ENCODE measurements around the gene PPP1R9B.
A peak's percentile ranks its signal among the peaks of the same experiment; 100 is the strongest.

The PPP1R9B gene

DNA sequence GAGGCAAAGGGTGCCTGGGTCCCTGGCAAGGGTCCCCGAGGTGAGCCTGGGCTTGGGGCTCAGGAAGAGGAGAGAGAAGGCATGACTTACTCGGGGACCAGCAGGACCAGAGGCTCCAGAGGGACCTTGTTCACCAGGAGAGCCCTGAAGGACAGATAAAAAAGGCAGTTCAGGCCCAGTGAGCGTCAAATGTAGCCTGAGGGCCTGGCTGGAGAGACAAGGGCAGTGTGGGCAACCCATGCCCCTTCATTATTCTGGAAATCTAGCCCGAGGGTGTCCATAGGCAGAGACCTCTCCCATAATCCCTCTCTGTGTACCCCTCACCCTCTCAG, 36.9 kb upstream of the PPP1R9B start:
- no peak overlapping the region for H3K4me3 ChIP-seq (ENCODE audit: low read depth, low read length)
- peak; percentile 62 for DNase-seq (ENCODE audit: low read depth)
- TF ChIP-seq, protein P1, sequence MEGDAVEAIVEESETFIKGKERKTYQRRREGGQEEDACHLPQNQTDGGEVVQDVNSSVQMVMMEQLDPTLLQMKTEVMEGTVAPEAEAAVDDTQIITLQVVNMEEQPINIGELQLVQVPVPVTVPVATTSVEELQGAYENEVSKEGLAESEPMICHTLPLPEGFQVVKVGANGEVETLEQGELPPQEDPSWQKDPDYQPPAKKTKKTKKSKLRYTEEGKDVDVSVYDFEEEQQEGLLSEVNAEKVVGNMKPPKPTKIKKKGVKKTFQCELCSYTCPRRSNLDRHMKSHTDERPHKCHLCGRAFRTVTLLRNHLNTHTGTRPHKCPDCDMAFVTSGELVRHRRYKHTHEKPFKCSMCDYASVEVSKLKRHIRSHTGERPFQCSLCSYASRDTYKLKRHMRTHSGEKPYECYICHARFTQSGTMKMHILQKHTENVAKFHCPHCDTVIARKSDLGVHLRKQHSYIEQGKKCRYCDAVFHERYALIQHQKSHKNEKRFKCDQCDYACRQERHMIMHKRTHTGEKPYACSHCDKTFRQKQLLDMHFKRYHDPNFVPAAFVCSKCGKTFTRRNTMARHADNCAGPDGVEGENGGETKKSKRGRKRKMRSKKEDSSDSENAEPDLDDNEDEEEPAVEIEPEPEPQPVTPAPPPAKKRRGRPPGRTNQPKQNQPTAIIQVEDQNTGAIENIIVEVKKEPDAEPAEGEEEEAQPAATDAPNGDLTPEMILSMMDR (conservative IDR thresholded peaks at IDR 0.05; ENCODE audit: low read depth, low read length), result no peak

DNA sequence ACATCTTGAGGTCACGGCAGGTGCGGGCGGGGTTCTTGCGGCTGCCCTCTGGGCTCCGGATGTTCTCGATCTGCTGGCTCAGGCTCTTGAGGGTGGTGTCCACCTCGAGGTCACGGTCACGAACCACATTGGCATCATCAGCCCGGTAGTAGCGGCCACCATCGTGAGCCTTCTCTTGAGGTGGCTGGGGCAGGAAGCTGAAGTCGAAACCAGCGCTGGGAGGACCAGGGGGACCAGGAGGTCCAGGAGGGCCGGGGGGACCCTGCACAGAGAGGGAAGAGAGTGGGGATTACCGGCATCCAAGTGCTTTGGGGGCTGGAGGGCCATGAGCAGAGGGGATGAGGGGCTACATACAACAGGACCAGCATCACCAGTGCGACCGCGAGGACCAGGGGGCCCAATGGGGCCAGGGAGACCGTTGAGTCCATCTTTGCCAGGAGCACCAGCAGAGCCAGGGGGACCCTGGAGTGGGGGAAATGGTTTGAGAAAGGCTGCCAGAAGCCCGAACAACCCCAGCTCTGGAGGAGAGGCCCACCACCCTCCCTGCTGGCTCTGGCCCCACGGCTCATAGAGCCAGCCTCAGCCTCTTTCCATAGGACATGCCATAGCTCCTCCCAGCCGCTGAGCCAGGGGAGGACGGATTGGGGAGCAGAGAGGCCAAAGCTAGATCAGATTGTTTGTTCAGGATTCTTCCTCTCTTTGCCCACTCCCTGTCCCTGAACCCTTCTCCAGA, 36.4 kb upstream of the PPP1R9B start:
- peak; percentile 75 for DNase-seq (ENCODE audit: low read depth)
- H3K4me3 ChIP-seq (ENCODE audit: low read depth, low read length), result no peak overlapping the region
- TF ChIP-seq, protein P1 (conservative IDR thresholded peaks at IDR 0.05; ENCODE audit: low read depth, low read length), result no peak

DNA sequence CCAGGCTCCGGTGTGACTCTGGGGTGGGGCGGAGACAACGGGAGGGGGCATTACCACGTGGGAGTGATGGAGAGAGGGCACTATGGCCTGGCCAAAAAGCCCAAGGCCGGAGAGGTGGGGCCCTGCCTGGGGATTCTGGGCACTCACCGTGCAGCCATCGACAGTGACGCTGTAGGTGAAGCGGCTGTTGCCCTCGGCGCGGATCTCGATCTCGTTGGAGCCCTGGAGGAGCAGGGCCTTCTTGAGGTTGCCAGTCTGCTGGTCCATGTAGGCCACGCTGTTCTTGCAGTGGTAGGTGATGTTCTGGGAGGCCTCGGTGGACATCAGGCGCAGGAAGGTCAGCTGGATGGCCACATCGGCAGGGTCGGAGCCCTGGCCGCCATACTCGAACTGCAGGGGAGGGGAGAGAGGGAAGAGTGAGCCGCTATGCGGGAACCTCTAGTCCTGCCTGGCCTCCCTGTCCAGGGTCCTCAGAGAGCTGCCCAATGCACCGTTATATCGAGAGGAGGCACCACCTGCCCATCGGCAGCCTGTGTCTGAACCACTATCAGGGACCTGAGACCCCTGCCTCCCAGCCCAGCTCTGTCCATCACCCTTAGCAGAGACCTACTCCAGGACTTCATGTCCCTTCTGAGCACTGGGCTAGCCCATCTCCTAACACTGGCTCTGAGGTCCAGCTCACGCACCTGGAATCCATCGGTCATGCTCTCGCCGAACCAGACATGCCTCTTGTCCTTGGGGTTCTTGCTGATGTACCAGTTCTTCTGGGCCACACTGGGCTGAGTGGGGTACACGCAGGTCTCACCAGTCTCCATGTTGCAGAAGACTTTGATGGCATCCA, 35.4 kb upstream of the PPP1R9B start:
- TF ChIP-seq, protein P1 (conservative IDR thresholded peaks at IDR 0.05; ENCODE audit: low read depth, low read length), result peak; percentile 1
- peak overlapping the region; percentile 4 for H3K4me3 ChIP-seq (ENCODE audit: low read depth, low read length)
- DNase-seq (ENCODE audit: low read depth), result peak; percentile 53

DNA sequence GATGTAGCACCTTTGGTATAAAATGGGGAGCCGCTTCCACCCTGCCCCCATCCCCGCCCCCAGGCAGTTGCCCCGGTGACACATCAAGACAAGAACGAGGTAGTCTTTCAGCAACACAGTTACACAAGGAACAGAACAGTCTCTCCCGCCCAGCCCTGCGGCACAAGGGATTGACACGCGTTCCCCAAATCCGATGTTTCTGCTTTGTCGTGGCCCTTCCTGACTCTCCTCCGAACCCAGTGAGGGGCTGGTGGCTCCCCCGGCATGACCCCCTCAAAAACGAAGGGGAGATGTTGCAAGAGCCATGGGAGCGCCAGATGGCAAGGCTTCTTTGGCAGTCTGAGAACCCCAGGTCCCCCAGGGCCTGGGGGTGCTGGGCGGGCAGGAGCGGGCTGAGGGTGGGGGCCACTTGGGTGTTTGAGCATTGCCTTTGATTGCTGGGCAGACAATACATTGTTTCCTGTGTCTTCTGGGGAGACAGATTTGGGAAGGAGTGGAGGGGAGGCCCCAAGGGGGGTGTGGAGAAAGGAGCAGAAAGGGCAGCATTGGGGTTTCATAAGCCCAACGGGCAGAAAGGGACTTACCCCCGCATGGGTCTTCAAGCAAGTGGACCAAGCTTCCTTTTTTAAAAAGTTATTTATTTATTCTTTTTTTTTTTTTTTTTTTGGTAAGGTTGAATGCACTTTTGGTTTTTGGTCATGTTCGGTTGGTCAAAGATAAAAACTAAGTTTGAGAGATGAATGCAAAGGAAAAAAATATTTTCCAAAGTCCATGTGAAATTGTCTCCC, 34.3 kb upstream of the PPP1R9B start:
- H3K4me3 ChIP-seq (ENCODE audit: low read depth, low read length), result no peak overlapping the region
- DNase-seq (ENCODE audit: low read depth), result peak; percentile 66
- TF ChIP-seq, protein P1 (conservative IDR thresholded peaks at IDR 0.05; ENCODE audit: low read depth, low read length), result no peak

DNA sequence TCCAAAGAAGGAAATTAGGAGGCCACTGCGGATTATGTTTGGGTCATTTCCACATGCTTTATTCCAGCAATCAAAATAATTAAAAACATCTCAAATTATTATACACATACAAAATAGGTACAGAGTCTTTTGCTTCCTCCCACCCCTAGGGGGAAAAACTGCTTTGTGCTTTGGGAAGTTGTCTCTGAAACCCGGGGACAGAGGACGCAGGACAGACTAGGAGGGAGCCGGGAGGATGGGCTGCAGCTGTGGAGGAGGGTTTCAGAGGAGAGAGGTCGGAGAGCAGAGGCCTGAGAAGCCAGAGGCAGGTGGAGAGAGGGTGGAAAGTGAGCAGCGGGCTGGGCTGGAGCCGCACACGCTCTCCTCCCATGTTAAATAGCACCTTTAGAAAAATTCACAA, 33.6 kb upstream of the PPP1R9B start:
- peak; percentile 43 for DNase-seq (ENCODE audit: low read depth)
- H3K4me3 ChIP-seq (ENCODE audit: low read depth, low read length), result no peak overlapping the region
- TF ChIP-seq, protein P1 (conservative IDR thresholded peaks at IDR 0.05; ENCODE audit: low read depth, low read length), result peak; percentile 41

DNA sequence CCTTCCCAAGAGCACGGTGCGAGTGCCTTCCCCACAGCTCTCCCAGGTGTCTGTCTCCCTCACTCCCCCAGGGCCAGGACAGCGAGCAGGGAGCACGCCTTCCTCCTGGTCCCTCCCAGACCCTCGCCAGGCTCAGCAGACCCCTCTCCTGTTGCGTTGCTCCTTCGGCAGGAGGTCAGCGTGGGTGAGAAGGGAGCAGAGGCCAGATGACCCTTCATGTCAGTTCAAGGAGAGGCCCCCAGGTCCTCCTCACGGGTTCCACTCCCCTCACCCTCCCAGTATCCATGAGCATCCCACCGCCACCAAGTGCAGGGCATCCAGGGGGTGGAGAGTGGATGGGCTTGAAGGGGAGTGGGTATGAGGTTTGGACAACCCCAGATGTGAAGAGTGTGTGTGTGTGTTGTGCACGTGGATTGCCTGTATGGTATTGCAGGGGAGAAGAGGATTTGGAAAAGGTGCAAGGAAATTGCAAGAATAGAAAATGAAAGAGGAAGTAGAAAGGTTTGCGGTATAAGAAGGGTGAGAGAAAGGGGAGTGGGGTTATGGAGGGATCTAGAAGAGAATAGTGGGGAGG, 33.0 kb upstream of the PPP1R9B start:
- TF ChIP-seq, protein P1 (conservative IDR thresholded peaks at IDR 0.05; ENCODE audit: low read depth, low read length), result no peak
- DNase-seq (ENCODE audit: low read depth), result peak; percentile 49
- H3K4me3 ChIP-seq (ENCODE audit: low read depth, low read length), result no peak overlapping the region
